LNCAP (cell line): ENCODE results near the gene RRM1.

Experiments used
- TF ChIP-seq, protein P1 (sequence below): fragments of 450-650 bp; IDR thresholded peaks from 2 replicates; pipeline ENCODE4 v1.5.1; 2017; ENCODE audit warnings: mild to moderate bottlenecking

The RRM1 gene

DNA sequence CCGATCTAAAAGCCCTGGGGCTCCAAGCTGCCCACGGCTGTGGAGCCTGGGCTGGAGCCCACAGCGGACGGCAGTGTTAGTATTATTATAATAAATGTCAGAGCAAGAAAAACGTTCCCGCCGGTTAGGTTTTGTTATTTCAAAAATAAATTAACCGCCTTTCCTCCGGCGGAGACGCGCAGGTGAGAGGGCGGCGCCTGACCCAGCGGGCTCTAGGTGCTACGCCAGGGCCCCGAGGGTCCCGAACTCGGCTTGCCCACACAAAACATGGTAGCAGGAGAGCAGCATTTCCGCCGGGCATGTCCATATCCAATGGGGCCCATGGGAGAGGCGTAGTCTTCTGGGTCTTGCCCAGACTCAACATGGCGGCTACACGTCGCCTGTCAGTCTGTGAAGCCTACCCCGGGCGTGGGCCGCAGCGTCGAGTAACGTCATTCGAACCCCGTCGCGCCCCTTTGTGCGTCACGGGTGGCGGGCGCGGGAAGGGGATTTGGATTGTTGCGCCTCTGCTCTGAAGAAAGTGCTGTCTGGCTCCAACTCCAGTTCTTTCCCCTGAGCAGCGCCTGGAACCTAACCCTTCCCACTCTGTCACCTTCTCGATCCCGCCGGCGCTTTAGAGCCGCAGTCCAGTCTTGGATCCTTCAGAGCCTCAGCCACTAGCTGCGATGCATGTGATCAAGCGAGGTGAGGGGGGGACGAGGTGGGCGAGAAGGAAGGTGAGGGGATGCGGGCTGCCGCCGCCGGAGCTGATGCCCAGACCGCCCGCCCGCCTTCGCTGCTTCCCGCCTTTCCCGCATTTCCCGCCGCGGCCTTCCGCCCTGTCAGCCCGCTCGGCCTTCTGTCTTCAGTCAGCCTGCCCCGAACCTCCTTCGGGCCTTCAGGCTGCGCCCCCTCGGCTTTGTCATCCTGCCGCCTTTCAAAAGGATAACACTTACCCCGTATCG lies at the start of gene RRM1:
Gene RRM1, plus strand, starts transcription at position 452 of the 944 bp plus-strand sequence. Its CDS starts 214 bp downstream, at position 666.
- TF ChIP-seq, protein P1, sequence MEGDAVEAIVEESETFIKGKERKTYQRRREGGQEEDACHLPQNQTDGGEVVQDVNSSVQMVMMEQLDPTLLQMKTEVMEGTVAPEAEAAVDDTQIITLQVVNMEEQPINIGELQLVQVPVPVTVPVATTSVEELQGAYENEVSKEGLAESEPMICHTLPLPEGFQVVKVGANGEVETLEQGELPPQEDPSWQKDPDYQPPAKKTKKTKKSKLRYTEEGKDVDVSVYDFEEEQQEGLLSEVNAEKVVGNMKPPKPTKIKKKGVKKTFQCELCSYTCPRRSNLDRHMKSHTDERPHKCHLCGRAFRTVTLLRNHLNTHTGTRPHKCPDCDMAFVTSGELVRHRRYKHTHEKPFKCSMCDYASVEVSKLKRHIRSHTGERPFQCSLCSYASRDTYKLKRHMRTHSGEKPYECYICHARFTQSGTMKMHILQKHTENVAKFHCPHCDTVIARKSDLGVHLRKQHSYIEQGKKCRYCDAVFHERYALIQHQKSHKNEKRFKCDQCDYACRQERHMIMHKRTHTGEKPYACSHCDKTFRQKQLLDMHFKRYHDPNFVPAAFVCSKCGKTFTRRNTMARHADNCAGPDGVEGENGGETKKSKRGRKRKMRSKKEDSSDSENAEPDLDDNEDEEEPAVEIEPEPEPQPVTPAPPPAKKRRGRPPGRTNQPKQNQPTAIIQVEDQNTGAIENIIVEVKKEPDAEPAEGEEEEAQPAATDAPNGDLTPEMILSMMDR = no peak

DNA sequence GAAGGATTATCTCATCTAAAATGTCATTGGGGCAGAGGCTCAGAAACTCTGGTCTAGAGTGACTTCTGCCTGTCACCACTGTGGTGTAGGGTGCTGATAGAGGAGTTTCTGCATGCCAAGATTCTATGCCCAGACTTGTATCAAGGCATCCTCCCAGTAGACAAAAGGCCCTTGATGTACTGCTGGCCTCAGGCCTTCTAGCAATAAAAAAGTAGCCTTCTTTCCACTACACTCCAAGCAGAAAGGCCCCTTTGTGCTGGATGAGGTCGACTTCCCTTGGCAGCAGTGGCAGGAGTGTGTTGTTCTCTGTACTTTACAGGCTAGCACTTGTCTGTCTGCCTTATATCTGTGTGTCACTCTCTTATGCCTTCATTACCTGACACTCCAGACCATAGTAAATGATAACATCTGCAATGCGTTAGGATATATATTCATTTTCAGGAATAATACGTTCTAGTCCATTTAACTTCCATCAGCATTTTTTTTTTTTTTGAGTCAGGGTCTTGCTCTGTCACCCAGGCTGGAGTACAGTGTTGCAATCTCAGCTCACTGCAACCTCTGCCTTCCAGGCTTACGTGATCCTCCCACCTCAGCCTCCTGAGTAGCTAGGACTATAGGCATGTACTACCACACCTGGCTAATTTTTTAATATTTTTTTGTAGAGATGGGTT lies 49.5 kb upstream of the RRM1 start:
- TF ChIP-seq, protein P1 = no peak

GRCh38 chr11:4048340-4048739 lies 46.3 kb upstream of the RRM1 start:
- TF ChIP-seq, protein P1 = no peak

GRCh38 chr11:4049006-4049405 lies 45.6 kb upstream of the RRM1 start:
- TF ChIP-seq, protein P1 = no peak

GRCh38 chr11:4050138-4050537 lies 44.5 kb upstream of the RRM1 start:
- TF ChIP-seq, protein P1 = no peak

DNA sequence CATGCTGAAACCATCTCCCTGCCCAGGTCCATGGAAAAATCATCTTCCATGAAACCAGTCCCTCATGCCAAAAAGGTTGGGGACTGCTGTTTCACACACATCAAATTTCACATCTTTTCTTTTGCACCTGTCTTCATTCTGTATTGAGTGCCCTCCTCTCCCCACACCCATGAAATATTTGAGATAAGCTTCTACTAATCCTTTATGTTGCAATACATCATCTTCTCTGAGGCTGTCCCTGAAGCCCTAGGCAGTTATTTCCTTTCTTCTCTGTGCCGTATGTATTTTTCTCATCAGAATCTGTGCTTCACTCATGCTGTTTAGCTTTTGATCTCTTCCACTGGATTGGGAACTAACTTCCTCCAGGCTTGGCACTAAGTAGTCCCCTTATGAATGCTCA lies 40.0 kb upstream of the RRM1 start:
- TF ChIP-seq, protein P1 = no peak

DNA sequence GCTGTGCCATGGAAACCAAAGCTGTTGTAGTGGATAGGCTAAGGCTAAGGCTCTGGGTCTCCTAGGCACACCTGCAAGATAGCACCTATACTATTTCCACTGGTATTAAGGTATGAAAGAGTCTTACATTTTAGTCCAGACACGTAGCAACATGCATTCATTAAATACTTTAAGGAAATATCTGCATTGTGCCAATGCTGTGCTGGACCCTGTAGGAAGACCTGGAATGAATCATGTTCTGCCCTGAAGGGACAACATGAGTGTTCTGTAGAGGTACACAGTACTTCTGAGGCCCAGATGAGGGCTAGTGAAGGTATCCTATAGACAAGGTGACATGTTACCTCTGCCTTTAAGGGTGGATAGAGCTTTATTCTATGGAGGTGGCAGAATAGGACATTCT lies 35.2 kb upstream of the RRM1 start:
- TF ChIP-seq, protein P1 = no peak
